ENCODE results near the gene MKLN1. TPM values are rescaled to one million over a fixed set of nuclear protein-coding genes. Genes with fewer than 3 reads are reported as not detected.

MKLN1 gene
- total and polyA plus RNA-seq, 2 experiments from 2014 or later = 33.8 to 59.3 TPM

GRCh38 chr7:131533151-131533559, 205.5 kb downstream of the MKLN1 start:
- no peaks in the 10 kb centered on the region for H3K9me3 ChIP-seq (ENCODE audit: low read depth)
- H3K27me3 ChIP-seq = no peaks in the 10 kb centered on the region
- TF ChIP-seq EZH2 (IDR thresholded peaks at IDR 0.05; ENCODE audit: borderline replicate concordance) (no peak), CTCF (IDR thresholded peaks at IDR 0.05; ENCODE audit: poor library complexity) (no peak), EZH2phosphoT487 (IDR thresholded peaks at IDR 0.05; ENCODE audit: low read depth, severe bottlenecking, unreplicated experiment) (no peak)
- H3K36me3 ChIP-seq (replicated peaks; ENCODE audit: insufficient read depth, low read depth) = no peaks in the 10 kb centered on the region
- no peaks in the 10 kb centered on the region for H3K9me2 ChIP-seq (replicated peaks; ENCODE audit: insufficient read depth)
- H3K4me1 ChIP-seq (ENCODE audit: insufficient read depth) = peaks cover 1% of the 10 kb centered on the region
- H3K4me3 ChIP-seq = no peak overlapping the region
- 79% methylated on average over 9 of the region's 9 CpGs for WGBS (ENCODE audit: low lambda C conversion rate, missing lambda C conversion rate)
- no peak overlapping the region for H2AFZ ChIP-seq
- H3K27ac ChIP-seq = no peak overlapping the region
- no peak for DNase-seq (ENCODE audit: low spot score)
- no peak overlapping the region for H3K4me2 ChIP-seq
- H4K20me1 ChIP-seq (ENCODE audit: insufficient read depth, poor library complexity, severe bottlenecking) = no peaks in the 10 kb centered on the region
- H3K79me2 ChIP-seq = peaks cover 6% of the 10 kb centered on the region

GRCh38 chr7:131533566-131534561, 206.2 kb downstream of the MKLN1 start:
- no peak overlapping the region for H3K4me3 ChIP-seq
- peaks cover 4% of the 10 kb centered on the region for H3K79me2 ChIP-seq
- no peak for DNase-seq (ENCODE audit: low spot score)
- H3K36me3 ChIP-seq (replicated peaks; ENCODE audit: insufficient read depth, low read depth) = no peaks in the 10 kb centered on the region
- no peaks in the 10 kb centered on the region for H3K9me2 ChIP-seq (replicated peaks; ENCODE audit: insufficient read depth)
- no peaks in the 10 kb centered on the region for H3K9me3 ChIP-seq (ENCODE audit: low read depth)
- H3K27me3 ChIP-seq = no peaks in the 10 kb centered on the region
- H3K4me2 ChIP-seq = no peak overlapping the region
- TF ChIP-seq EZH2 (IDR thresholded peaks at IDR 0.05; ENCODE audit: borderline replicate concordance) = no peak
- no peak for TF ChIP-seq EZH2phosphoT487 (IDR thresholded peaks at IDR 0.05; ENCODE audit: low read depth, severe bottlenecking, unreplicated experiment)
- no peak for TF ChIP-seq CTCF (IDR thresholded peaks at IDR 0.05; ENCODE audit: poor library complexity)
- WGBS (ENCODE audit: low lambda C conversion rate, missing lambda C conversion rate) = 92% methylated on average over 15 of the region's 15 CpGs
- peaks cover 8% of the 10 kb centered on the region for H3K4me1 ChIP-seq (ENCODE audit: insufficient read depth)
- no peak overlapping the region for H2AFZ ChIP-seq
- H4K20me1 ChIP-seq (ENCODE audit: insufficient read depth, poor library complexity, severe bottlenecking) = no peaks in the 10 kb centered on the region
- no peak overlapping the region for H3K27ac ChIP-seq

GRCh38 chr7:131536361-131536849, 208.7 kb downstream of the MKLN1 start:
- no peak overlapping the region for H3K4me2 ChIP-seq
- H4K20me1 ChIP-seq (ENCODE audit: insufficient read depth, poor library complexity, severe bottlenecking) = no peaks in the 10 kb centered on the region
- H3K27ac ChIP-seq = no peak overlapping the region

More at GRCh38 chr7:131536361-131536849, 208.7 kb downstream of the MKLN1 start:
- 72% methylated on average over 7 of the region's 7 CpGs for WGBS (ENCODE audit: low lambda C conversion rate, missing lambda C conversion rate)
- Histone ChIP-seq H3K79me2 (peaks cover 12% of the 10 kb centered on the region), H3K27me3 (no peaks in the 10 kb centered on the region), H3K4me1 (ENCODE audit: insufficient read depth) (peaks cover 11% of the 10 kb centered on the region), H3K36me3 (replicated peaks; ENCODE audit: insufficient read depth, low read depth) (no peaks in the 10 kb centered on the region), H3K4me3 (no peak overlapping the region), H2AFZ (no peak overlapping the region), H3K9me2 (replicated peaks; ENCODE audit: insufficient read depth) (no peaks in the 10 kb centered on the region), H3K9me3 (ENCODE audit: low read depth) (no peaks in the 10 kb centered on the region)
- no peak for DNase-seq (ENCODE audit: low spot score)
- no peak for TF ChIP-seq CTCF (IDR thresholded peaks at IDR 0.05; ENCODE audit: poor library complexity)
- TF ChIP-seq EZH2phosphoT487 (IDR thresholded peaks at IDR 0.05; ENCODE audit: low read depth, severe bottlenecking, unreplicated experiment) = no peak
- TF ChIP-seq EZH2 (IDR thresholded peaks at IDR 0.05; ENCODE audit: borderline replicate concordance) = no peak
